Spleen (tissue), 7 donors: ENCODE measurements around the gene KLHL25.

Source experiments
- POLR2A ChIP-seq, 3 donors: fragments of 450-650 bp; IDR thresholded peaks; one replicate each; pipeline ENCODE4 v1.5.1; 2017; ENCODE audit warnings: antibody characterized with exemption in 3 of 3, mild to moderate bottlenecking in 1 of 3
- POLR2AphosphoS5 ChIP-seq, 3 donors: sonication (generic); formaldehyde crosslinking; IDR thresholded peaks; one replicate each; pipeline ENCODE4 v1.5.1; 2017; ENCODE audit warnings: antibody characterized with exemption in 3 of 3
- TF ChIP-seq, protein P1 (sequence below), 11 experiments: fragments of 200-600 bp in 7 of 11; fragments of 450-650 bp in 4 of 11; sonication (generic) in 4 of 11; IDR thresholded peaks in 8 of 11; conservative IDR thresholded peaks in 3 of 11; 1 replicate in 7 of 11; 2 replicates in 4 of 11; pipeline versions ENCODE4 v1.4.0 to v1.8.0; 2016 to 2021; ENCODE audit warnings: antibody characterized with exemption in 11 of 11, inconsistent platforms in 4 of 11, mild to moderate bottlenecking in 1 of 11
- donor health status: DM: no; HTN: no; CAD: no; lungs with moderate emphysema.
- donor health status: DM: no; HTN: no; CAD: no.
- donor health status: DM: no; HTN: no; CAD: no.

DNA sequence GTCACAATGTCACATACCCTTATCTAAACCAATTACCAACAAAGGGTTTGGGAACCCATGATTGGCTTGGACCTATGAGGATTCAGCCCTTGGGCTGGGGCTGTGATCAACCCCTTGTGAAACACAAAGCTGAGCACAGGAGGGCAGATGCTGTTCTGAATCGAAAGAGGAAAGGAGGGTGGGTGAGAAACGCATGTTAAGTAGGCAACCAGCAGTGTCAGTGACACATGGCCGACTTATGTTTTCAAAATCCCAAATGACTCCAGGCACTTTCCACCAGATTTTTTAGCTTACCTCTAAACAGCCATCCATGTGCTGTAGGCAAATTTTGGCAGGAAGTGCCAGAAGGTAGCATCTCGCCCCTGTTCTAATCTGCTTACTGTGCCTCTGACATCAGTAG is 34.1 kb upstream of the KLHL25 start:
- TF ChIP-seq, protein P1, sequence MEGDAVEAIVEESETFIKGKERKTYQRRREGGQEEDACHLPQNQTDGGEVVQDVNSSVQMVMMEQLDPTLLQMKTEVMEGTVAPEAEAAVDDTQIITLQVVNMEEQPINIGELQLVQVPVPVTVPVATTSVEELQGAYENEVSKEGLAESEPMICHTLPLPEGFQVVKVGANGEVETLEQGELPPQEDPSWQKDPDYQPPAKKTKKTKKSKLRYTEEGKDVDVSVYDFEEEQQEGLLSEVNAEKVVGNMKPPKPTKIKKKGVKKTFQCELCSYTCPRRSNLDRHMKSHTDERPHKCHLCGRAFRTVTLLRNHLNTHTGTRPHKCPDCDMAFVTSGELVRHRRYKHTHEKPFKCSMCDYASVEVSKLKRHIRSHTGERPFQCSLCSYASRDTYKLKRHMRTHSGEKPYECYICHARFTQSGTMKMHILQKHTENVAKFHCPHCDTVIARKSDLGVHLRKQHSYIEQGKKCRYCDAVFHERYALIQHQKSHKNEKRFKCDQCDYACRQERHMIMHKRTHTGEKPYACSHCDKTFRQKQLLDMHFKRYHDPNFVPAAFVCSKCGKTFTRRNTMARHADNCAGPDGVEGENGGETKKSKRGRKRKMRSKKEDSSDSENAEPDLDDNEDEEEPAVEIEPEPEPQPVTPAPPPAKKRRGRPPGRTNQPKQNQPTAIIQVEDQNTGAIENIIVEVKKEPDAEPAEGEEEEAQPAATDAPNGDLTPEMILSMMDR (IDR thresholded peaks at IDR 0.05 in 8 of 11, conservative IDR thresholded peaks at IDR 0.05 in 3 of 11): no peak
- TF ChIP-seq POLR2AphosphoS5 (IDR thresholded peaks at IDR 0.05): no peak
- no peak for TF ChIP-seq POLR2A (IDR thresholded peaks at IDR 0.05)
